Neural progenitor cell (in vitro differentiated cells): ENCODE data around the gene SRSF4.

Experiments
- CTCF ChIP-seq: fragments of 200-600 bp; sonication (generic); IDR thresholded peaks from 2 replicates; pipeline ENCODE4 v1.5.1; 2017; ENCODE audit warnings: antibody characterized with exemption, mild to moderate bottlenecking
- EZH2 ChIP-seq: fragments of 200-600 bp; sonication (generic); IDR thresholded peaks from 2 replicates; pipeline ENCODE4 v1.6.1; 2017; ENCODE audit warnings: antibody characterized with exemption, mild to moderate bottlenecking, moderate library complexity
- EZH2phosphoT487 ChIP-seq: fragments of 200-600 bp; sonication (generic); IDR thresholded peaks from 2 replicates; pipeline ENCODE4 v1.6.1; 2017; ENCODE audit warnings: antibody characterized with exemption

GRCh38 chr1:29156543-29157268 lies 25.0 kb downstream of the SRSF4 start:
- TF ChIP-seq CTCF (no peak), EZH2phosphoT487 (no peak), EZH2 (no peak)
